Tibial nerve (tissue), 4 donors: ENCODE results near the gene ARSB.

Experiments used
- CTCF ChIP-seq, 5 experiments: fragments of 200-600 bp in 3 of 5; fragments of 450-650 bp in 2 of 5; sonication (generic) in 3 of 5; IDR thresholded peaks; one replicate each; pipeline ENCODE4 v1.5.1; 2016 to 2019; ENCODE audit warnings: antibody characterized with exemption in 5 of 5, mild to moderate bottlenecking in 3 of 5, moderate library complexity in 2 of 5
- EP300 ChIP-seq, 2 donors: sonication (generic); formaldehyde crosslinking; IDR thresholded peaks; one replicate each; pipeline ENCODE4 v1.6.1; 2017; ENCODE audit warnings: antibody characterized with exemption in 2 of 2, mild to moderate bottlenecking in 1 of 2
- POLR2A ChIP-seq, 2 donors: fragments of 450-650 bp; IDR thresholded peaks; one replicate each; pipeline ENCODE4 v1.6.1; 2017; ENCODE audit warnings: antibody characterized with exemption in 2 of 2, mild to moderate bottlenecking in 2 of 2, moderate library complexity in 2 of 2

GRCh38 chr5:78953092-78953800 lies 31.9 kb downstream of the ARSB start:
- no peak for TF ChIP-seq CTCF (IDR thresholded peaks at IDR 0.05)
- no peak for TF ChIP-seq EP300 (IDR thresholded peaks at IDR 0.05)
- TF ChIP-seq POLR2A (IDR thresholded peaks at IDR 0.05): no peak
